SU-DHL-6 (cell line): ENCODE results near the gene FERMT2.

Experiments used
- EZH2phosphoT487 ChIP-seq: fragments of 200-600 bp; sonication (generic), shearing (Covaris generic); conservative IDR thresholded peaks from 2 replicates; pipeline ENCODE4 v1.6.1; 2018; ENCODE audit warnings: mild to moderate bottlenecking, antibody characterized with exemption, low read length, moderate library complexity, mixed read lengths
- TF ChIP-seq, protein P1 (sequence below): fragments of 200-600 bp; sonication (generic); IDR thresholded peaks from one replicate; pipeline ENCODE4 v1.5.1; 2017; ENCODE audit warnings: antibody characterized with exemption, mild to moderate bottlenecking, low read length, moderate library complexity; ENCODE audit not compliant: insufficient read depth, poor library complexity, severe bottlenecking

DNA sequence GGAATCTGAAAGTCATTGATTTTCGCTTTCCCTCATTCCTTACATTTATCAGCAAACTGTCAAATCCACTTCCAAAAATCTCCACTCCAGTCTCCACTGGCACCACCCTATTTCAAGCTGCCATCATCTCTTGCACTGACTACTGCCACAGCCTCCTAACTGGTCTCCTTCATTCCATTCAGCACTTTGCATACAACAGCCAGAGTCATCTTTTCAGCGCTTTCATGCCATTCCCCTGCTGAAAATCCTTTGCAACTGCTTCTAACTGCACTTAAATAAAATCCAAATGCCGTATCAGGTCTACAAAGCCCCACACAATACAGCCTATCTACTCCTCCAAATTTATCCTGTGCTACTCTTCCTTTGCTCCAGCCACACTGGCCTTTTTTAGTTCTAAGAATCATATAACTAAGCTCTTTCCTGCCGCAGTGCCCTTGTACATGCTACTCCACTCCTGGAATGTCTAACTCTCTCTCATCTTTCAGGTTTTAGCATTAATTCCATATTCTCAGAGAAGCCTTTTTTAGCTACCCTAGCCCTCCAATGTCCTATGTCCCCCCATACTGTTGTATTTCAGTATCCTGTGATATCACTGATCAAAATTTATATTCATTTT lies 21.6 kb downstream of the FERMT2 start:
- TF ChIP-seq, protein P1, sequence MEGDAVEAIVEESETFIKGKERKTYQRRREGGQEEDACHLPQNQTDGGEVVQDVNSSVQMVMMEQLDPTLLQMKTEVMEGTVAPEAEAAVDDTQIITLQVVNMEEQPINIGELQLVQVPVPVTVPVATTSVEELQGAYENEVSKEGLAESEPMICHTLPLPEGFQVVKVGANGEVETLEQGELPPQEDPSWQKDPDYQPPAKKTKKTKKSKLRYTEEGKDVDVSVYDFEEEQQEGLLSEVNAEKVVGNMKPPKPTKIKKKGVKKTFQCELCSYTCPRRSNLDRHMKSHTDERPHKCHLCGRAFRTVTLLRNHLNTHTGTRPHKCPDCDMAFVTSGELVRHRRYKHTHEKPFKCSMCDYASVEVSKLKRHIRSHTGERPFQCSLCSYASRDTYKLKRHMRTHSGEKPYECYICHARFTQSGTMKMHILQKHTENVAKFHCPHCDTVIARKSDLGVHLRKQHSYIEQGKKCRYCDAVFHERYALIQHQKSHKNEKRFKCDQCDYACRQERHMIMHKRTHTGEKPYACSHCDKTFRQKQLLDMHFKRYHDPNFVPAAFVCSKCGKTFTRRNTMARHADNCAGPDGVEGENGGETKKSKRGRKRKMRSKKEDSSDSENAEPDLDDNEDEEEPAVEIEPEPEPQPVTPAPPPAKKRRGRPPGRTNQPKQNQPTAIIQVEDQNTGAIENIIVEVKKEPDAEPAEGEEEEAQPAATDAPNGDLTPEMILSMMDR: no peak
- no peak for TF ChIP-seq EZH2phosphoT487
